ENCODE data around the gene KIF3A. TPM values are rescaled to one million over a fixed set of nuclear protein-coding genes. Genes with fewer than 3 reads are reported as not detected.

KIF3A gene
- total and polyA plus RNA-seq, 4 donors = 0.58 to 1.2 (median 0.86) TPM

GRCh38 chr5:132665574-132666080, 71.7 kb downstream of the KIF3A start:
- Histone ChIP-seq H3K9me3 (ENCODE audit: control insufficient read depth in 4 of 4, low read length in 3 of 4) (no peaks in the 10 kb centered on the region), H3K36me3 (ENCODE audit: control insufficient read depth in 4 of 4, insufficient read depth in 3 of 4, low read depth in 1 of 4, low read length in 3 of 4) (no peaks in the 10 kb centered on the region), H3K4me3 (ENCODE audit: low read depth in 1 of 3, low read length in 3 of 3) (no peak overlapping the region), H3K4me1 (ENCODE audit: control insufficient read depth in 4 of 4, insufficient read depth in 4 of 4, low read length in 3 of 4) (no peaks in the 10 kb centered on the region), H3K9ac (ENCODE audit: low read depth in 1 of 2, low read length in 2 of 2) (no peak overlapping the region), H3K27ac (ENCODE audit: low read depth in 1 of 2, low read length in 2 of 2) (no peak overlapping the region), H3K27me3 (ENCODE audit: control insufficient read depth in 4 of 4, insufficient read depth in 4 of 4, low read length in 3 of 4) (no peaks in the 10 kb centered on the region)
- WGBS = 87% methylated on average over 21 of the region's 21 CpGs
- DNase-seq (ENCODE audit: low spot score) = no peak
- TF ChIP-seq FOXA1 (IDR thresholded peaks at IDR 0.05) = no peak
- no peak for TF ChIP-seq RXRA (IDR thresholded peaks at IDR 0.05)

GRCh38 chr5:132664696-132665209, 72.6 kb downstream of the KIF3A start:
- DNase-seq (ENCODE audit: low spot score) = no peak

More at GRCh38 chr5:132664696-132665209, 72.6 kb downstream of the KIF3A start:
- no peaks in the 10 kb centered on the region for H3K4me1 ChIP-seq (ENCODE audit: control insufficient read depth in 4 of 4, insufficient read depth in 4 of 4, low read length in 3 of 4)
- H3K36me3 ChIP-seq (ENCODE audit: control insufficient read depth in 4 of 4, insufficient read depth in 3 of 4, low read depth in 1 of 4, low read length in 3 of 4) = no peaks in the 10 kb centered on the region
- 97% methylated on average over 9 of the region's 9 CpGs for WGBS
- no peak overlapping the region for H3K9ac ChIP-seq (ENCODE audit: low read depth in 1 of 2, low read length in 2 of 2)
- no peak for TF ChIP-seq ATF3 (IDR thresholded peaks at IDR 0.05)
- no peak for TF ChIP-seq RAD21 (IDR thresholded peaks at IDR 0.05)
- no peak for TF ChIP-seq EGR1 (IDR thresholded peaks at IDR 0.05; ENCODE audit: low read depth in 2 of 2)
- TF ChIP-seq RXRA (IDR thresholded peaks at IDR 0.05) = no peak
- TF ChIP-seq MAX (IDR thresholded peaks at IDR 0.05) = no peak
- TF ChIP-seq NR2F2 (IDR thresholded peaks at IDR 0.05) = no peak
- no peak for TF ChIP-seq JUND (IDR thresholded peaks at IDR 0.05)
- no peak for TF ChIP-seq SP1 (IDR thresholded peaks at IDR 0.05)
- no peak for TF ChIP-seq YY1 (IDR thresholded peaks at IDR 0.05)
- no peak for TF ChIP-seq REST (IDR thresholded peaks at IDR 0.05)
- no peak for TF ChIP-seq HNF4A (conservative IDR thresholded peaks at IDR 0.05)
- TF ChIP-seq CTCF (IDR thresholded peaks at IDR 0.05; ENCODE audit: low read depth, low read length, missing input control) = no peak
- TF ChIP-seq HNF4G (IDR thresholded peaks at IDR 0.05) = no peak
- TF ChIP-seq GABPA (IDR thresholded peaks at IDR 0.05 in 1 of 2, conservative IDR thresholded peaks at IDR 0.05 in 1 of 2) = no peak
- no peak for TF ChIP-seq ZBTB33 (IDR thresholded peaks at IDR 0.05)
- no peak for TF ChIP-seq FOXA1 (IDR thresholded peaks at IDR 0.05)
- TF ChIP-seq FOXA2 (IDR thresholded peaks at IDR 0.05) = no peak
- no peak for TF ChIP-seq TAF1 (conservative IDR thresholded peaks at IDR 0.05)
- no peak overlapping the region for H3K4me3 ChIP-seq (ENCODE audit: low read depth in 1 of 3, low read length in 3 of 3)
- no peaks in the 10 kb centered on the region for H3K9me3 ChIP-seq (ENCODE audit: control insufficient read depth in 4 of 4, low read length in 3 of 4)
- H3K27ac ChIP-seq (ENCODE audit: low read depth in 1 of 2, low read length in 2 of 2) = no peak overlapping the region
- no peaks in the 10 kb centered on the region for H3K27me3 ChIP-seq (ENCODE audit: control insufficient read depth in 4 of 4, insufficient read depth in 4 of 4, low read length in 3 of 4)

Data from liver (tissue), 9 donors.